GM12865 (cell line): ENCODE data around the gene PEX11G.
A peak's percentile ranks its signal among the peaks of the same experiment; 100 is the strongest.

ENCODE experiments used
- DNase-seq: peaks from one replicate; pipeline ENCODE4 v3.0.0; 2010; ENCODE audit warnings: low read depth
- H3K4me3 ChIP-seq: 2 replicates; pipeline ENCODE4 v1.5.1; 2011; ENCODE audit warnings: mild to moderate bottlenecking, low read depth, low read length, control low read depth
- CTCF ChIP-seq: IDR thresholded peaks from 2 replicates; pipeline ENCODE4 v1.5.1; 2011; ENCODE audit warnings: low read length, control low read depth, low read depth, inconsistent platforms; ENCODE audit not compliant: insufficient read depth; ENCODE audit errors: missing control alignments

PEX11G gene

GRCh38 chr19:7512400-7512851 is 23.6 kb upstream of the PEX11G start:
- no peak overlapping the region for H3K4me3 ChIP-seq
- DNase-seq = no peak
- TF ChIP-seq CTCF = no peak

- no peak for TF ChIP-seq CTCF
- DNase-seq = no peak
- no peak overlapping the region for H3K4me3 ChIP-seq
Observed at GRCh38 chr19:7509625-7510024, 20.8 kb upstream of the PEX11G start.

- no peak overlapping the region for H3K4me3 ChIP-seq
- peak; percentile 57 for DNase-seq
- TF ChIP-seq CTCF = no peak
Observed at GRCh38 chr19:7507884-7508283, 19.0 kb upstream of the PEX11G start.

- DNase-seq = peak; percentile 68
- no peak for TF ChIP-seq CTCF
- H3K4me3 ChIP-seq = no peak overlapping the region
Observed at GRCh38 chr19:7506385-7507328, 17.8 kb upstream of the PEX11G start.

- H3K4me3 ChIP-seq = no peak overlapping the region
- TF ChIP-seq CTCF = no peak
- DNase-seq = peak; percentile 35
Observed at GRCh38 chr19:7505682-7506384, 17.0 kb upstream of the PEX11G start.

GRCh38 chr19:7505288-7505681 is 16.4 kb upstream of the PEX11G start:
- no peak for DNase-seq
- H3K4me3 ChIP-seq = no peak overlapping the region
- no peak for TF ChIP-seq CTCF
